Measurements from ENCODE around the gene STAG1. TPM values are rescaled to one million over a fixed set of nuclear protein-coding genes. Genes with fewer than 3 reads are reported as not detected.

STAG1 gene
- total and polyA plus RNA-seq, 2 of the 13 experiments (the other 11 are each of a cell fraction or from before 2014, with no cell fraction given) = 6.2 to 25.9 TPM

DNA sequence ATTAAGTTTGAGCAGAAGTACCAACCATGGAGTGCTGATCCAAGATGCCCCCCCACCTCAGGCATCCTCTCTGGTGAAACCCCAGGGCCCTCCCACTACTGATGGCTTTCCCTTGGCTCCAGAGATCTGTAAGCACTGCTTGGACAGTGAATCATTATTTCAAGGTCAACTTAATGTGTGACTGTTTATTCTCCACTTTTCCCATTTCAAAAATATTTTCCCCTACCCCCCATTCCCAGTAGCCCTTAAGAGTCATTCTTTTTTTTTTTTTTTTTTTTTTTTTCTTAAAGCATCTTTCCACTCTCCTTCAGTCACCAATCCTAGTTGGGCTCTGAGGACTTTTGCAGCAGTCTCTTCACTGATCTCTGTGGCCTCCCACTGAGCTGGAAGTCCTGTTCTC, 419.4 kb downstream of the STAG1 start:
- H3K27ac ChIP-seq (ENCODE audit: extremely low read length, insufficient read depth, low read length) = no peak overlapping the region
- DNase-seq (ENCODE audit: low spot score) (peak; percentile 24), FAIRE-seq (no peak), ATAC-seq (peak; percentile 46; the same call in 2 of the 3 replicates)
- no peak overlapping the region for H2AFZ ChIP-seq (ENCODE audit: low read length)
- H3K9ac ChIP-seq (ENCODE audit: insufficient read depth, low read depth, low read length) = no peak overlapping the region
- no peaks in the 10 kb centered on the region for H3K79me2 ChIP-seq (ENCODE audit: insufficient read depth, low read length)
- TF ChIP-seq, protein P1, sequence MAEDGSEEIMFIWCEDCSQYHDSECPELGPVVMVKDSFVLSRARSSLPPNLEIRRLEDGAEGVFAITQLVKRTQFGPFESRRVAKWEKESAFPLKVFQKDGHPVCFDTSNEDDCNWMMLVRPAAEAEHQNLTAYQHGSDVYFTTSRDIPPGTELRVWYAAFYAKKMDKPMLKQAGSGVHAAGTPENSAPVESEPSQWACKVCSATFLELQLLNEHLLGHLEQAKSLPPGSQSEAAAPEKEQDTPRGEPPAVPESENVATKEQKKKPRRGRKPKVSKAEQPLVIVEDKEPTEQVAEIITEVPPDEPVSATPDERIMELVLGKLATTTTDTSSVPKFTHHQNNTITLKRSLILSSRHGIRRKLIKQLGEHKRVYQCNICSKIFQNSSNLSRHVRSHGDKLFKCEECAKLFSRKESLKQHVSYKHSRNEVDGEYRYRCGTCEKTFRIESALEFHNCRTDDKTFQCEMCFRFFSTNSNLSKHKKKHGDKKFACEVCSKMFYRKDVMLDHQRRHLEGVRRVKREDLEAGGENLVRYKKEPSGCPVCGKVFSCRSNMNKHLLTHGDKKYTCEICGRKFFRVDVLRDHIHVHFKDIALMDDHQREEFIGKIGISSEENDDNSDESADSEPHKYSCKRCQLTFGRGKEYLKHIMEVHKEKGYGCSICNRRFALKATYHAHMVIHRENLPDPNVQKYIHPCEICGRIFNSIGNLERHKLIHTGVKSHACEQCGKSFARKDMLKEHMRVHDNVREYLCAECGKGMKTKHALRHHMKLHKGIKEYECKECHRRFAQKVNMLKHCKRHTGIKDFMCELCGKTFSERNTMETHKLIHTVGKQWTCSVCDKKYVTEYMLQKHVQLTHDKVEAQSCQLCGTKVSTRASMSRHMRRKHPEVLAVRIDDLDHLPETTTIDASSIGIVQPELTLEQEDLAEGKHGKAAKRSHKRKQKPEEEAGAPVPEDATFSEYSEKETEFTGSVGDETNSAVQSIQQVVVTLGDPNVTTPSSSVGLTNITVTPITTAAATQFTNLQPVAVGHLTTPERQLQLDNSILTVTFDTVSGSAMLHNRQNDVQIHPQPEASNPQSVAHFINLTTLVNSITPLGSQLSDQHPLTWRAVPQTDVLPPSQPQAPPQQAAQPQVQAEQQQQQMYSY (CRISPR knock-in tag; IDR thresholded peaks at IDR 0.05) = 0 out of 2 replicates have a peak, but pooled peaks have one; percentile 22
- no peak for TF ChIP-seq ARHGAP35 (CRISPR knock-in tag; IDR thresholded peaks at IDR 0.05; ENCODE audit: borderline replicate concordance)
- TF ChIP-seq, protein P2, sequence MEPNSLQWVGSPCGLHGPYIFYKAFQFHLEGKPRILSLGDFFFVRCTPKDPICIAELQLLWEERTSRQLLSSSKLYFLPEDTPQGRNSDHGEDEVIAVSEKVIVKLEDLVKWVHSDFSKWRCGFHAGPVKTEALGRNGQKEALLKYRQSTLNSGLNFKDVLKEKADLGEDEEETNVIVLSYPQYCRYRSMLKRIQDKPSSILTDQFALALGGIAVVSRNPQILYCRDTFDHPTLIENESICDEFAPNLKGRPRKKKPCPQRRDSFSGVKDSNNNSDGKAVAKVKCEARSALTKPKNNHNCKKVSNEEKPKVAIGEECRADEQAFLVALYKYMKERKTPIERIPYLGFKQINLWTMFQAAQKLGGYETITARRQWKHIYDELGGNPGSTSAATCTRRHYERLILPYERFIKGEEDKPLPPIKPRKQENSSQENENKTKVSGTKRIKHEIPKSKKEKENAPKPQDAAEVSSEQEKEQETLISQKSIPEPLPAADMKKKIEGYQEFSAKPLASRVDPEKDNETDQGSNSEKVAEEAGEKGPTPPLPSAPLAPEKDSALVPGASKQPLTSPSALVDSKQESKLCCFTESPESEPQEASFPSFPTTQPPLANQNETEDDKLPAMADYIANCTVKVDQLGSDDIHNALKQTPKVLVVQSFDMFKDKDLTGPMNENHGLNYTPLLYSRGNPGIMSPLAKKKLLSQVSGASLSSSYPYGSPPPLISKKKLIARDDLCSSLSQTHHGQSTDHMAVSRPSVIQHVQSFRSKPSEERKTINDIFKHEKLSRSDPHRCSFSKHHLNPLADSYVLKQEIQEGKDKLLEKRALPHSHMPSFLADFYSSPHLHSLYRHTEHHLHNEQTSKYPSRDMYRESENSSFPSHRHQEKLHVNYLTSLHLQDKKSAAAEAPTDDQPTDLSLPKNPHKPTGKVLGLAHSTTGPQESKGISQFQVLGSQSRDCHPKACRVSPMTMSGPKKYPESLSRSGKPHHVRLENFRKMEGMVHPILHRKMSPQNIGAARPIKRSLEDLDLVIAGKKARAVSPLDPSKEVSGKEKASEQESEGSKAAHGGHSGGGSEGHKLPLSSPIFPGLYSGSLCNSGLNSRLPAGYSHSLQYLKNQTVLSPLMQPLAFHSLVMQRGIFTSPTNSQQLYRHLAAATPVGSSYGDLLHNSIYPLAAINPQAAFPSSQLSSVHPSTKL (CRISPR knock-in tag; IDR thresholded peaks at IDR 0.05) = peak; percentile 43; the same call in 1 of the 2 replicates
- no peak for TF ChIP-seq ZSCAN30 (CRISPR knock-in tag; IDR thresholded peaks at IDR 0.05)
- TF ChIP-seq YEATS2 (CRISPR knock-in tag; IDR thresholded peaks at IDR 0.05; ENCODE audit: borderline replicate concordance) = no peak
- TF ChIP-seq FOSL2 (CRISPR knock-in tag; IDR thresholded peaks at IDR 0.05) = peak; percentile 34; the same call in 1 of the 2 replicates
- no peaks in the 10 kb centered on the region for H4K20me1 ChIP-seq (ENCODE audit: insufficient read depth, low read length)
- peaks cover 20 to 50% of the 10 kb centered on the region in 2 experiments; a peak in 4 of 5 replicates for H3K36me3 ChIP-seq (replicated peaks in 1 of 2; ENCODE audit: control insufficient read depth in 1 of 2, insufficient read depth in 2 of 2, low read length in 2 of 2)
- POLR2A ChIA-PET = interaction anchor here (2.2 kb wide), 1 partner anchor 82 kb away, joined by 6 read pairs; no protein-coding TSS in a partner anchor
- no peak overlapping the region for H3K4me3 ChIP-seq (replicated peaks in 1 of 3; ENCODE audit: insufficient read depth in 1 of 3, low read depth in 2 of 3, low read length in 3 of 3)
- in situ Hi-C loops (cut with HindIII; ENCODE audit: extremely low pct_ligation_motif_present, low pct_unique_long_range_greater_than_20kb) = no loop called here
- no peaks in the 10 kb centered on the region for H3K9me3 ChIP-seq (ENCODE audit: low read length)
- BruUV-seq (replicated peaks) = no TSS peak
- CTCF ChIA-PET (ENCODE audit: low intra/inter-chr PET ratio, low total read pairs) = no interaction called here
- no peak overlapping the region for H3K4me2 ChIP-seq (ENCODE audit: low read depth, low read length)
- intact Hi-C loops (cut with micrococcal nuclease; ENCODE audit: unreplicated experiment) = no loop called here
- no peaks in the 10 kb centered on the region for H3K27me3 ChIP-seq (ENCODE audit: control insufficient read depth in 1 of 2, insufficient read depth in 2 of 2, low read length in 2 of 2)
- 0 out of 2 replicates have a peak, but pooled peaks cover 4% of the 10 kb centered on the region for H3K4me1 ChIP-seq (ENCODE audit: insufficient read depth, low read length)

Data from HepG2 (cell line).